ENCODE data around the gene MYD88. TPM values are rescaled to one million over a fixed set of nuclear protein-coding genes. Genes with fewer than 3 reads are reported as not detected.

MYD88 gene
- total RNA-seq, 1 donor from 2014 or later, result 51.0 TPM

DNA sequence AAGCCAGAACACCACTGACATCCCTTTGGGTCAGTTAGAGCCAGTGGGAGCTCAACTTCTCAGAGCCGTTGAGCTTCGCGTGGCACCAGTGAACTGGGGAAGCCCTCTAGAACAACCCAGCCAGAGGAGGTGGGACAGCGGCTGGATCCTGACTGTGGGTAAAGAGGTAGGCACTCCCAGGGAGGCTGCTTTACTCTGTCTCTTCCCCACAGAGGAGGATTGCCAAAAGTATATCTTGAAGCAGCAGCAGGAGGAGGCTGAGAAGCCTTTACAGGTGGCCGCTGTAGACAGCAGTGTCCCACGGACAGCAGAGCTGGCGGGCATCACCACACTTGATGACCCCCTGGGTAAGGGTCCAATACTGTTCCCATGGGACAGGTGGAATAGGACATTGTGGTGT lies 1.2 kb downstream of the MYD88 start:
- no peak for DNase-seq (ENCODE audit: low spot score)
- TF ChIP-seq, protein P1, sequence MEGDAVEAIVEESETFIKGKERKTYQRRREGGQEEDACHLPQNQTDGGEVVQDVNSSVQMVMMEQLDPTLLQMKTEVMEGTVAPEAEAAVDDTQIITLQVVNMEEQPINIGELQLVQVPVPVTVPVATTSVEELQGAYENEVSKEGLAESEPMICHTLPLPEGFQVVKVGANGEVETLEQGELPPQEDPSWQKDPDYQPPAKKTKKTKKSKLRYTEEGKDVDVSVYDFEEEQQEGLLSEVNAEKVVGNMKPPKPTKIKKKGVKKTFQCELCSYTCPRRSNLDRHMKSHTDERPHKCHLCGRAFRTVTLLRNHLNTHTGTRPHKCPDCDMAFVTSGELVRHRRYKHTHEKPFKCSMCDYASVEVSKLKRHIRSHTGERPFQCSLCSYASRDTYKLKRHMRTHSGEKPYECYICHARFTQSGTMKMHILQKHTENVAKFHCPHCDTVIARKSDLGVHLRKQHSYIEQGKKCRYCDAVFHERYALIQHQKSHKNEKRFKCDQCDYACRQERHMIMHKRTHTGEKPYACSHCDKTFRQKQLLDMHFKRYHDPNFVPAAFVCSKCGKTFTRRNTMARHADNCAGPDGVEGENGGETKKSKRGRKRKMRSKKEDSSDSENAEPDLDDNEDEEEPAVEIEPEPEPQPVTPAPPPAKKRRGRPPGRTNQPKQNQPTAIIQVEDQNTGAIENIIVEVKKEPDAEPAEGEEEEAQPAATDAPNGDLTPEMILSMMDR (IDR thresholded peaks at IDR 0.05; ENCODE audit: unreplicated experiment), result no peak
- Mint-ChIP-seq H3K9me3 (ENCODE audit: unreplicated experiment) (no peaks in the 10 kb centered on the region), H3K27ac (ENCODE audit: unreplicated experiment) (no peak overlapping the region), H3K4me1 (ENCODE audit: unreplicated experiment) (peaks cover 34% of the 10 kb centered on the region), H3K4me3 (ENCODE audit: unreplicated experiment) (peak overlapping the region; percentile 95), H3K36me3 (ENCODE audit: low read depth, unreplicated experiment) (peaks cover 17% of the 10 kb centered on the region), H3K27me3 (ENCODE audit: unreplicated experiment) (peaks cover 14% of the 10 kb centered on the region)

DNA sequence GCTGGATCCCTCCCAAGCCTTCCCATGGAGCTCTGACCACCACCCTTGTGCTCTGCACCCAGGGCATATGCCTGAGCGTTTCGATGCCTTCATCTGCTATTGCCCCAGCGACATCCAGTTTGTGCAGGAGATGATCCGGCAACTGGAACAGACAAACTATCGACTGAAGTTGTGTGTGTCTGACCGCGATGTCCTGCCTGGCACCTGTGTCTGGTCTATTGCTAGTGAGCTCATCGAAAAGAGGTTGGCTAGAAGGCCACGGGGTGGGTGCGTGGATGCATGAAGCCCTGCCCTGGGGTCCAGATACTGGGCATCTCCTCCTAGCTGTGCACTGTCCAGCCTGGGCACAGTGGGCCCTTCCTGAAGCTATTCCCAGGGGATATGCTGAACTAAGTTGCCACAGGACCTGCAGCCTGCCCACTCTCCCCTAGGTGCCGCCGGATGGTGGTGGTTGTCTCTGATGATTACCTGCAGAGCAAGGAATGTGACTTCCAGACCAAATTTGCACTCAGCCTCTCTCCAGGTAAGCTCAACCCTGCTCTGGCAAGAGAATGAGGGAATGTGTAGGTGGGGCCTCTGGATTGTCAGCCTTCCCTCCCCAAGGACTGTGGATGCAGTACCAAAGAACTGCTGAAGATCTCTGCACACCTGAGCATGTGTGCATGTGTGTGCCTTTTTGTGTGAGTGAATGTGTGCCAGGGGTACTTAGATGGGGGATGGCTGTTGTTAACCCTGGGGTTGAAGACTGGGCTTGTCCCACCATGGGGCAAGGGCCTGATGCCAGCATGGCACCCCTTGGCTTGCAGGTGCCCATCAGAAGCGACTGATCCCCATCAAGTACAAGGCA lies 2.1 kb downstream of the MYD88 start:
- Mint-ChIP-seq H3K4me1 (ENCODE audit: unreplicated experiment) (peaks cover 29% of the 10 kb centered on the region), H3K9me3 (ENCODE audit: unreplicated experiment) (no peaks in the 10 kb centered on the region), H3K27ac (ENCODE audit: unreplicated experiment) (no peak overlapping the region), H3K27me3 (ENCODE audit: unreplicated experiment) (peaks cover 12% of the 10 kb centered on the region), H3K4me3 (ENCODE audit: unreplicated experiment) (peak overlapping the region; percentile 15), H3K36me3 (ENCODE audit: low read depth, unreplicated experiment) (peaks cover 17% of the 10 kb centered on the region)
- no peak for DNase-seq (ENCODE audit: low spot score)
- TF ChIP-seq, protein P1 (IDR thresholded peaks at IDR 0.05; ENCODE audit: unreplicated experiment), result no peak

DNA sequence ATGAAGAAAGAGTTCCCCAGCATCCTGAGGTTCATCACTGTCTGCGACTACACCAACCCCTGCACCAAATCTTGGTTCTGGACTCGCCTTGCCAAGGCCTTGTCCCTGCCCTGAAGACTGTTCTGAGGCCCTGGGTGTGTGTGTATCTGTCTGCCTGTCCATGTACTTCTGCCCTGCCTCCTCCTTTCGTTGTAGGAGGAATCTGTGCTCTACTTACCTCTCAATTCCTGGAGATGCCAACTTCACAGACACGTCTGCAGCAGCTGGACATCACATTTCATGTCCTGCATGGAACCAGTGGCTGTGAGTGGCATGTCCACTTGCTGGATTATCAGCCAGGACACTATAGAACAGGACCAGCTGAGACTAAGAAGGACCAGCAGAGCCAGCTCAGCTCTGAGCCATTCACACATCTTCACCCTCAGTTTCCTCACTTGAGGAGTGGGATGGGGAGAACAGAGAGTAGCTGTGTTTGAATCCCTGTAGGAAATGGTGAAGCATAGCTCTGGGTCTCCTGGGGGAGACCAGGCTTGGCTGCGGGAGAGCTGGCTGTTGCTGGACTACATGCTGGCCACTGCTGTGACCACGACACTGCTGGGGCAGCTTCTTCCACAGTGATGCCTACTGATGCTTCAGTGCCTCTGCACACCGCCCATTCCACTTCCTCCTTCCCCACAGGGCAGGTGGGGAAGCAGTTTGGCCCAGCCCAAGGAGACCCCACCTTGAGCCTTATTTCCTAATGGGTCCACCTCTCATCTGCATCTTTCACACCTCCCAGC lies 2.9 kb downstream of the MYD88 start:
- peaks cover 17% of the 10 kb centered on the region for H3K36me3 Mint-ChIP-seq (ENCODE audit: low read depth, unreplicated experiment)
- H3K9me3 Mint-ChIP-seq (ENCODE audit: unreplicated experiment), result no peaks in the 10 kb centered on the region
- peak overlapping the region; percentile 79 for H3K4me3 Mint-ChIP-seq (ENCODE audit: unreplicated experiment)
- TF ChIP-seq, protein P1 (IDR thresholded peaks at IDR 0.05; ENCODE audit: unreplicated experiment), result no peak
- DNase-seq (ENCODE audit: low spot score), result no peak
- H3K27me3 Mint-ChIP-seq (ENCODE audit: unreplicated experiment), result peaks cover 12% of the 10 kb centered on the region
- peaks cover 22% of the 10 kb centered on the region for H3K4me1 Mint-ChIP-seq (ENCODE audit: unreplicated experiment)
- H3K27ac Mint-ChIP-seq (ENCODE audit: unreplicated experiment), result no peak overlapping the region

DNA sequence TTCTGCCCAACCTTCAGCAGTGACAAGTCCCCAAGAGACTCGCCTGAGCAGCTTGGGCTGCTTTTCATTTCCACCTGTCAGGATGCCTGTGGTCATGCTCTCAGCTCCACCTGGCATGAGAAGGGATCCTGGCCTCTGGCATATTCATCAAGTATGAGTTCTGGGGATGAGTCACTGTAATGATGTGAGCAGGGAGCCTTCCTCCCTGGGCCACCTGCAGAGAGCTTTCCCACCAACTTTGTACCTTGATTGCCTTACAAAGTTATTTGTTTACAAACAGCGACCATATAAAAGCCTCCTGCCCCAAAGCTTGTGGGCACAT lies 3.5 kb downstream of the MYD88 start:
- H3K27me3 Mint-ChIP-seq (ENCODE audit: unreplicated experiment), result peaks cover 12% of the 10 kb centered on the region

More for the DNA sequence above, 3.5 kb downstream of the MYD88 start:
- DNase-seq (ENCODE audit: low spot score), result no peak
- TF ChIP-seq, protein P1 (IDR thresholded peaks at IDR 0.05; ENCODE audit: unreplicated experiment), result no peak
- peaks cover 17% of the 10 kb centered on the region for H3K36me3 Mint-ChIP-seq (ENCODE audit: low read depth, unreplicated experiment)
- H3K4me3 Mint-ChIP-seq (ENCODE audit: unreplicated experiment), result peak overlapping the region; percentile 15
- H3K27ac Mint-ChIP-seq (ENCODE audit: unreplicated experiment), result no peak overlapping the region
- peaks cover 22% of the 10 kb centered on the region for H3K4me1 Mint-ChIP-seq (ENCODE audit: unreplicated experiment)
- H3K9me3 Mint-ChIP-seq (ENCODE audit: unreplicated experiment), result no peaks in the 10 kb centered on the region

Data from endothelial cell (in vitro differentiated cells).